ENCODE results near the gene BCL6B.

DNA sequence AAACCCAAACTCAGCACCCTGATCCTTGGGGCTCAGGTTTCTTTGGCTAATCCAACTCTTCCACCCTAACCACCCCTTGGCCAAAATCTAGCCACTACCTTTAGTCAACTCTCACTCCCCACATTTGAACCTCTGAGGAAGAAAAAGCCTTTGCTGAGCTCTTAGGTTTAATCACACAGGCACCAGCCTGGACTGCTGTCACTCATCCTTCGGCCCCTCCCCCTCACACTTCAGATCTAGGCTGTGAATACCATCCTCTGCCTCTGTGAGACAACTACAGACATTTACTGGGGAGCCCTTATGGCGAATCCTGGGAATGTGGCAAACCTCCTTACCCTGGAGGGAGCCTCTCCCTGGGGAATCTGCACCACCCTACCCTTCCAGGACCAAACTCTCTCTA is 15.7 kb upstream of the BCL6B start:
- no peak for TF ChIP-seq CTCF (conservative IDR thresholded peaks at IDR 0.05; ENCODE audit: low read depth in 2 of 2)
- TF ChIP-seq, protein P1, sequence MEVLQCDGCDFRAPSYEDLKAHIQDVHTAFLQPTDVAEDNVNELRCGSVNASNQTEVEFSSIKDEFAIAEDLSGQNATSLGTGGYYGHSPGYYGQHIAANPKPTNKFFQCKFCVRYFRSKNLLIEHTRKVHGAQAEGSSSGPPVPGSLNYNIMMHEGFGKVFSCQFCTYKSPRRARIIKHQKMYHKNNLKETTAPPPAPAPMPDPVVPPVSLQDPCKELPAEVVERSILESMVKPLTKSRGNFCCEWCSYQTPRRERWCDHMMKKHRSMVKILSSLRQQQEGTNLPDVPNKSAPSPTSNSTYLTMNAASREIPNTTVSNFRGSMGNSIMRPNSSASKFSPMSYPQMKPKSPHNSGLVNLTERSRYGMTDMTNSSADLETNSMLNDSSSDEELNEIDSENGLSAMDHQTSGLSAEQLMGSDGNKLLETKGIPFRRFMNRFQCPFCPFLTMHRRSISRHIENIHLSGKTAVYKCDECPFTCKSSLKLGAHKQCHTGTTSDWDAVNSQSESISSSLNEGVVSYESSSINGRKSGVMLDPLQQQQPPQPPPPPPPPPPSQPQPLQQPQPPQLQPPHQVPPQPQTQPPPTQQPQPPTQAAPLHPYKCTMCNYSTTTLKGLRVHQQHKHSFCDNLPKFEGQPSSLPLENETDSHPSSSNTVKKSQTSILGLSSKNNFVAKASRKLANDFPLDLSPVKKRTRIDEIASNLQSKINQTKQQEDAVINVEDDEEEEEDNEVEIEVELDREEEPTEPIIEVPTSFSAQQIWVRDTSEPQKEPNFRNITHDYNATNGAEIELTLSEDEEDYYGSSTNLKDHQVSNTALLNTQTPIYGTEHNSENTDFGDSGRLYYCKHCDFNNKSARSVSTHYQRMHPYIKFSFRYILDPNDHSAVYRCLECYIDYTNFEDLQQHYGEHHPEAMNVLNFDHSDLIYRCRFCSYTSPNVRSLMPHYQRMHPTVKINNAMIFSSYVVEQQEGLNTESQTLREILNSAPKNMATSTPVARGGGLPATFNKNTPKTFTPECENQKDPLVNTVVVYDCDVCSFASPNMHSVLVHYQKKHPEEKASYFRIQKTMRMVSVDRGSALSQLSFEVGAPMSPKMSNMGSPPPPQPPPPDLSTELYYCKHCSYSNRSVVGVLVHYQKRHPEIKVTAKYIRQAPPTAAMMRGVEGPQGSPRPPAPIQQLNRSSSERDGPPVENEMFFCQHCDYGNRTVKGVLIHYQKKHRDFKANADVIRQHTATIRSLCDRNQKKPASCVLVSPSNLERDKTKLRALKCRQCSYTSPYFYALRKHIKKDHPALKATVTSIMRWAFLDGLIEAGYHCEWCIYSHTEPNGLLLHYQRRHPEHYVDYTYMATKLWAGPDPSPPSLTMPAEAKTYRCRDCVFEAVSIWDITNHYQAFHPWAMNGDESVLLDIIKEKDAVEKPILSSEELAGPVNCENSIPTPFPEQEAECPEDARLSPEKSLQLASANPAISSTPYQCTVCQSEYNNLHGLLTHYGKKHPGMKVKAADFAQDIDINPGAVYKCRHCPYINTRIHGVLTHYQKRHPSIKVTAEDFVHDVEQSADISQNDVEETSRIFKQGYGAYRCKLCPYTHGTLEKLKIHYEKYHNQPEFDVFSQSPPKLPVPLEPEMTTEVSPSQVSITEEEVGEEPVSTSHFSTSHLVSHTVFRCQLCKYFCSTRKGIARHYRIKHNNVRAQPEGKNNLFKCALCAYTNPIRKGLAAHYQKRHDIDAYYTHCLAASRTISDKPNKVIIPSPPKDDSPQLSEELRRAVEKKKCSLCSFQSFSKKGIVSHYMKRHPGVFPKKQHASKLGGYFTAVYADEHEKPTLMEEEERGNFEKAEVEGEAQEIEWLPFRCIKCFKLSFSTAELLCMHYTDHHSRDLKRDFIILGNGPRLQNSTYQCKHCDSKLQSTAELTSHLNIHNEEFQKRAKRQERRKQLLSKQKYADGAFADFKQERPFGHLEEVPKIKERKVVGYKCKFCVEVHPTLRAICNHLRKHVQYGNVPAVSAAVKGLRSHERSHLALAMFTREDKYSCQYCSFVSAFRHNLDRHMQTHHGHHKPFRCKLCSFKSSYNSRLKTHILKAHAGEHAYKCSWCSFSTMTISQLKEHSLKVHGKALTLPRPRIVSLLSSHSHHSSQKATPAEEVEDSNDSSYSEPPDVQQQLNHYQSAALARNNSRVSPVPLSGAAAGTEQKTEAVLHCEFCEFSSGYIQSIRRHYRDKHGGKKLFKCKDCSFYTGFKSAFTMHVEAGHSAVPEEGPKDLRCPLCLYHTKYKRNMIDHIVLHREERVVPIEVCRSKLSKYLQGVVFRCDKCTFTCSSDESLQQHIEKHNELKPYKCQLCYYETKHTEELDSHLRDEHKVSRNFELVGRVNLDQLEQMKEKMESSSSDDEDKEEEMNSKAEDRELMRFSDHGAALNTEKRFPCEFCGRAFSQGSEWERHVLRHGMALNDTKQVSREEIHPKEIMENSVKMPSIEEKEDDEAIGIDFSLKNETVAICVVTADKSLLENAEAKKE (CRISPR knock-in tag; IDR thresholded peaks at IDR 0.05) = no peak
- no peak for TF ChIP-seq CREB1 (CRISPR knock-in tag; IDR thresholded peaks at IDR 0.05; ENCODE audit: low read depth)
- TF ChIP-seq EZH2phosphoT487 (IDR thresholded peaks at IDR 0.05; ENCODE audit: unreplicated experiment) = no peak
- TF ChIP-seq STAT1 (IDR thresholded peaks at IDR 0.05; ENCODE audit: unreplicated experiment) = no peak
- no peak for TF ChIP-seq POLR2AphosphoS5 (IDR thresholded peaks at IDR 0.05; ENCODE audit: low read depth)
- no peak for TF ChIP-seq ZNF331 (CRISPR knock-in tag; IDR thresholded peaks at IDR 0.05; ENCODE audit: low read depth)
- no peak for TF ChIP-seq EZH2 (IDR thresholded peaks at IDR 0.05; ENCODE audit: low read depth, unreplicated experiment)
- TF ChIP-seq, protein P2, sequence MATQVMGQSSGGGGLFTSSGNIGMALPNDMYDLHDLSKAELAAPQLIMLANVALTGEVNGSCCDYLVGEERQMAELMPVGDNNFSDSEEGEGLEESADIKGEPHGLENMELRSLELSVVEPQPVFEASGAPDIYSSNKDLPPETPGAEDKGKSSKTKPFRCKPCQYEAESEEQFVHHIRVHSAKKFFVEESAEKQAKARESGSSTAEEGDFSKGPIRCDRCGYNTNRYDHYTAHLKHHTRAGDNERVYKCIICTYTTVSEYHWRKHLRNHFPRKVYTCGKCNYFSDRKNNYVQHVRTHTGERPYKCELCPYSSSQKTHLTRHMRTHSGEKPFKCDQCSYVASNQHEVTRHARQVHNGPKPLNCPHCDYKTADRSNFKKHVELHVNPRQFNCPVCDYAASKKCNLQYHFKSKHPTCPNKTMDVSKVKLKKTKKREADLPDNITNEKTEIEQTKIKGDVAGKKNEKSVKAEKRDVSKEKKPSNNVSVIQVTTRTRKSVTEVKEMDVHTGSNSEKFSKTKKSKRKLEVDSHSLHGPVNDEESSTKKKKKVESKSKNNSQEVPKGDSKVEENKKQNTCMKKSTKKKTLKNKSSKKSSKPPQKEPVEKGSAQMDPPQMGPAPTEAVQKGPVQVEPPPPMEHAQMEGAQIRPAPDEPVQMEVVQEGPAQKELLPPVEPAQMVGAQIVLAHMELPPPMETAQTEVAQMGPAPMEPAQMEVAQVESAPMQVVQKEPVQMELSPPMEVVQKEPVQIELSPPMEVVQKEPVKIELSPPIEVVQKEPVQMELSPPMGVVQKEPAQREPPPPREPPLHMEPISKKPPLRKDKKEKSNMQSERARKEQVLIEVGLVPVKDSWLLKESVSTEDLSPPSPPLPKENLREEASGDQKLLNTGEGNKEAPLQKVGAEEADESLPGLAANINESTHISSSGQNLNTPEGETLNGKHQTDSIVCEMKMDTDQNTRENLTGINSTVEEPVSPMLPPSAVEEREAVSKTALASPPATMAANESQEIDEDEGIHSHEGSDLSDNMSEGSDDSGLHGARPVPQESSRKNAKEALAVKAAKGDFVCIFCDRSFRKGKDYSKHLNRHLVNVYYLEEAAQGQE (IDR thresholded peaks at IDR 0.05; ENCODE audit: unreplicated experiment) = no peak
- TF ChIP-seq NANOG (IDR thresholded peaks at IDR 0.05; ENCODE audit: borderline replicate concordance) = no peak
- no peak for TF ChIP-seq ETS1 (IDR thresholded peaks at IDR 0.05)
- TF ChIP-seq ZNF114 (CRISPR knock-in tag; IDR thresholded peaks at IDR 0.05) = no peak

Measured in GM23338 (cell line).